ENCODE data around the gene MARK4. TPM values are rescaled to one million over a fixed set of nuclear protein-coding genes. Genes with fewer than 3 reads are reported as not detected.

The MARK4 gene
- total RNA-seq, 4 donors from 2014 or later: 12.2 to 42.5 (median 22.1) TPM

- DNase-seq (no peak), ATAC-seq (no peak)
- intact Hi-C loops (cut with DNase I; ENCODE audit: low total_unique reads) (no loop called here), in situ Hi-C loops (cut with MboI; ENCODE audit: low sequenced_read_pairs in 4 of 4) (no loop called here)
- Histone ChIP-seq H3K36me3 (peaks cover 0 to 26% of the 10 kb centered on the region in 2 donors), H3K27ac (no peak overlapping the region), H3K9me3 (no peaks in the 10 kb centered on the region), H3K4me3 (no peak overlapping the region), H3K27me3 (peaks cover 0 to 11% (median 6%) of the 10 kb centered on the region in 3 donors), H3K4me1 (no peaks in the 10 kb centered on the region)
- TF ChIP-seq POLR2A (IDR thresholded peaks at IDR 0.05) (no peak), CTCF (IDR thresholded peaks at IDR 0.05 in 4 of 5, conservative IDR thresholded peaks at IDR 0.05 in 1 of 5) (no peak)
Measured at GRCh38 chr19:45352062-45352461, 101.0 kb downstream of the MARK4 start.

- H3K27ac ChIP-seq: no peak overlapping the region
- no peaks in the 10 kb centered on the region for H3K4me1 ChIP-seq
- no peak overlapping the region for H3K4me3 ChIP-seq
- H3K36me3 ChIP-seq: peaks cover 0 to 26% of the 10 kb centered on the region in 2 donors
- in situ Hi-C loops (cut with MboI; ENCODE audit: low sequenced_read_pairs in 4 of 4) (no loop called here), intact Hi-C loops (cut with DNase I; ENCODE audit: low total_unique reads) (no loop called here)
- TF ChIP-seq CTCF (IDR thresholded peaks at IDR 0.05 in 4 of 5, conservative IDR thresholded peaks at IDR 0.05 in 1 of 5): no peak
- DNase-seq: no peak
- no peak for ATAC-seq
- peaks cover 0 to 8% (median 1%) of the 10 kb centered on the region in 3 donors for H3K27me3 ChIP-seq
- H3K9me3 ChIP-seq: no peaks in the 10 kb centered on the region
Measured at GRCh38 chr19:45352471-45352870, 101.4 kb downstream of the MARK4 start.

DNA sequence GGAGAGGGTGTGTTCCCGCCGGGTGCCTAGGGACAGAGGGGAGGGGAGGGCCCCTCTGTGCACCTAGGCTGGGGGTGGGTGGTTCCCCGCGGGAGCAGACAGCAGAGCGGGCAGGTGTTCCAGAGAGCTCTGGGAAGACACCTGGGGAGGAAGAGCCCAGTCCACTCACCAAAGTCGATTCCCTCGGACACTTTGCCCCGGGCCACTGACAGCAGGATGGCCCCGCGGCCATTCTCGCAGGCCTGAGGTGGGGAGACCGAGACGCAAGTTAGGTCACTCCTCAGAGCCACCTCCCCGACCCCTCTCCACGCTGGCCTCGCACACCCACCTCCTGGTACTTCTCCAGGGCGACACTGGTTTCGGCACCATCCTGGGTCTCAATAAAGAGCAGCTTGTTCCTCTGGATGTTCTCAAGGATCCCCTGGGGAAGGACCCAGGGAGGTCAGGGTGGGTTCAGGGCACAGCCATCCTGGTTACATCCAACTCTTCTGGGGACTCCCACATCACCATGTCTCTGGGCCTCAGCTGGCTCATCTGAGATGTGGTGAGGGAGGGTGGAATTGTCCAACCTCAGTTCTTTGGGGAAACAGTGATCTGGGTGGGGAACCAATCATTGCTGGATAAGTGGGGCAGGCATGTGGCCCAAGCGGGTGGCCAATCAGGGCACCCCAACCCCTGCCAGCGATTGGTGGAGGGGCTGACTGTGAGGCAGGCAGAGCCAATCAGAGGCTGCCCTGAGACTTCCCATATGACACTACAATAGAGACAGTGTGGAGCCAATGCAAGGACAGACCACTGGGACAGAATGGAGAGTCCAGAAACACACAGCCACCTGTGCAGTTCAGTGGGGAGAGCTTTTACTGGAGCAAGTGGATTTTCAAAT is 102.1 kb downstream of the MARK4 start:
- ATAC-seq: no peak
- no peak overlapping the region for H3K4me3 ChIP-seq
- no peaks in the 10 kb centered on the region for H3K4me1 ChIP-seq
- in situ Hi-C loops (cut with MboI; ENCODE audit: low sequenced_read_pairs in 4 of 4) (no loop called here), intact Hi-C loops (cut with DNase I; ENCODE audit: low total_unique reads) (no loop called here)
- H3K36me3 ChIP-seq: peaks cover 0 to 26% of the 10 kb centered on the region in 2 donors
- TF ChIP-seq CTCF (IDR thresholded peaks at IDR 0.05 in 4 of 5, conservative IDR thresholded peaks at IDR 0.05 in 1 of 5) (no peak), POLR2A (IDR thresholded peaks at IDR 0.05) (no peak)
- peaks cover 0 to 1% (median 0%) of the 10 kb centered on the region in 3 donors for H3K27me3 ChIP-seq
- H3K9me3 ChIP-seq: no peaks in the 10 kb centered on the region
- no peak for DNase-seq
- H3K27ac ChIP-seq: no peak overlapping the region

GRCh38 chr19:45354241-45354842 is 103.3 kb downstream of the MARK4 start:
- in situ Hi-C loops (cut with MboI; ENCODE audit: low sequenced_read_pairs in 4 of 4) (no loop called here), intact Hi-C loops (cut with DNase I; ENCODE audit: low total_unique reads) (no loop called here)
- H3K9me3 ChIP-seq: no peaks in the 10 kb centered on the region
- no peak overlapping the region for H3K27ac ChIP-seq
- no peak overlapping the region for H3K4me3 ChIP-seq
- no peaks in the 10 kb centered on the region for H3K4me1 ChIP-seq
- no peaks in the 10 kb centered on the region for H3K27me3 ChIP-seq
- TF ChIP-seq POLR2A (IDR thresholded peaks at IDR 0.05) (no peak), CTCF (IDR thresholded peaks at IDR 0.05 in 4 of 5, conservative IDR thresholded peaks at IDR 0.05 in 1 of 5) (no peak)
- DNase-seq (no peak), ATAC-seq (no peak)
- peaks cover 0 to 26% of the 10 kb centered on the region in 2 donors for H3K36me3 ChIP-seq

Other genes starting within 250 kb of the MARK4 start
- 10 to 100 TPM in 3 of 4 donors, 1 to 10 TPM in 1; 8.4 to 21.5 (median 12.9) TPM for gene RELB, start 249.8 kb upstream of the MARK4 start, total RNA-seq
- gene CLASRP, start 212.2 kb upstream of the MARK4 start, total RNA-seq: 100 to 1,000 TPM in 2 of 4 donors, 10 to 100 TPM in 2; 28.8 to 121 (median 91.5) TPM
- not detected for gene ZNF296, start 174.8 kb upstream of the MARK4 start, total RNA-seq
- gene GEMIN7, start 172.0 kb upstream of the MARK4 start, total RNA-seq: 10 to 100 TPM; 18.6 to 33.4 (median 27.9) TPM
- 10 to 100 TPM; 30.5 to 51.1 (median 39.7) TPM for gene PPP1R37, start 158.1 kb upstream of the MARK4 start, total RNA-seq
- gene NKPD1, start 90.3 kb upstream of the MARK4 start, total RNA-seq: under 1 TPM in 1 of 4 donors, not detected in 3; 0.16 TPM
- gene TRAPPC6A, start 73.0 kb upstream of the MARK4 start, total RNA-seq: 10 to 100 TPM; 18.4 to 29.2 (median 24.8) TPM
- 10 to 100 TPM in 1 of 4 donors, 1 to 10 TPM in 3; 1.9 to 14.9 (median 5.8) TPM for gene BLOC1S3, start 72.5 kb upstream of the MARK4 start, total RNA-seq
- gene EXOC3L2, start 5.9 kb upstream of the MARK4 start, total RNA-seq: under 1 TPM in 2 of 4 donors, not detected in 2; 0.46 to 0.55 TPM
- gene CKM, start 71.6 kb downstream of the MARK4 start, total RNA-seq: over 10,000 TPM; 18,507 to 37,792 (median 27,366) TPM
- 1 to 10 TPM in 1 of 4 donors, not detected in 3; 2.7 TPM for gene KLC3, start 89.5 kb downstream of the MARK4 start, total RNA-seq
- 1 to 10 TPM; 4.8 to 8.9 (median 7.2) TPM for gene ERCC2, start 119.3 kb downstream of the MARK4 start, total RNA-seq
- 1 to 10 TPM; 1.1 to 6.9 (median 1.5) TPM for gene PPP1R13L, start 153.8 kb downstream of the MARK4 start, total RNA-seq
- gene POLR1G, start 155.4 kb downstream of the MARK4 start, total RNA-seq: 1 to 10 TPM; 5.1 to 8.3 (median 5.8) TPM
- 100 to 1,000 TPM in 2 of 4 donors, 10 to 100 TPM in 2; 92.1 to 185 (median 103) TPM for gene ERCC1, start 172.6 kb downstream of the MARK4 start, total RNA-seq
- gene FOSB, start 216.7 kb downstream of the MARK4 start, total RNA-seq: 1 to 10 TPM in 2 of 4 donors, under 1 TPM in 1, not detected in 1; 0.17 to 1.8 (median 1.6) TPM
- gene RTN2, start 245.8 kb downstream of the MARK4 start, total RNA-seq: 100 to 1,000 TPM in 2 of 4 donors, 10 to 100 TPM in 2; 51.8 to 140 (median 101) TPM
- under 1 TPM in 1 of 4 donors, not detected in 3; 0.76 TPM for gene PPM1N, start 247.2 kb downstream of the MARK4 start, total RNA-seq